Smooth muscle cell (in vitro differentiated cells): Measurements from ENCODE around the gene NDFIP1. TPM values are rescaled to one million over a fixed set of nuclear protein-coding genes. Genes with fewer than 3 reads are reported as not detected.
A peak's percentile ranks its signal among the peaks of the same experiment; 100 is the strongest.

Experiments
- DNase-seq: peaks from one replicate; lab custom pipeline; 2025; ENCODE audit not compliant: unreplicated experiment; lab: John Stamatoyannopoulos, UW
- H2AFZ ChIP-seq: fragments of 200-600 bp; sonication (generic); 2 replicates; pipeline ENCODE4 v1.6.0; 2016; ENCODE audit warnings: antibody characterized with exemption, low read depth, mild to moderate bottlenecking
- H3F3A ChIP-seq: fragments of 200-600 bp; sonication (generic); 2 replicates; pipeline ENCODE4 v1.6.0; 2017; ENCODE audit warnings: antibody characterized with exemption, low read depth
- H3K27ac ChIP-seq: fragments of 200-600 bp; sonication (generic); 2 replicates; pipeline ENCODE4 v1.5.1; 2016; ENCODE audit warnings: low read depth, mild to moderate bottlenecking
- H3K27me3 ChIP-seq: fragments of 200-600 bp; sonication (generic); 2 replicates; pipeline ENCODE4 v1.6.1; 2016; ENCODE audit warnings: low read depth, mild to moderate bottlenecking
- H3K36me3 ChIP-seq: fragments of 200-600 bp; sonication (generic); 2 replicates; pipeline ENCODE4 v1.5.1; 2016; ENCODE audit warnings: low read depth
- H3K4me1 ChIP-seq: fragments of 200-600 bp; sonication (generic); 2 replicates; pipeline ENCODE4 v1.5.1; 2016; ENCODE audit warnings: low read depth
- H3K4me2 ChIP-seq: fragments of 200-600 bp; sonication (generic); 2 replicates; pipeline ENCODE4 v1.6.0; 2016; ENCODE audit warnings: mild to moderate bottlenecking
- H3K4me3 ChIP-seq: fragments of 200-600 bp; sonication (generic); 2 replicates; pipeline ENCODE4 v1.5.1; 2016; ENCODE audit warnings: mild to moderate bottlenecking
- H3K79me2 ChIP-seq: fragments of 200-600 bp; sonication (generic); 2 replicates; pipeline ENCODE4 v1.6.0; 2016; ENCODE audit warnings: low read depth, mild to moderate bottlenecking
- H3K9ac ChIP-seq: fragments of 200-600 bp; sonication (generic); 2 replicates; pipeline ENCODE4 v1.6.0; 2016; ENCODE audit warnings: low read depth
- H3K9me3 ChIP-seq: fragments of 200-600 bp; sonication (generic); replicated peaks from 2 replicates; pipeline ENCODE4 v1.5.1; 2016; ENCODE audit warnings: low read depth
- H4K20me1 ChIP-seq: fragments of 200-600 bp; sonication (generic); 2 replicates; pipeline ENCODE4 v1.6.0; 2016; ENCODE audit warnings: low read depth
- CTCF ChIP-seq: fragments of 200-600 bp; sonication (generic); IDR thresholded peaks from 2 replicates; pipeline ENCODE4 v1.5.1; 2017; ENCODE audit warnings: borderline replicate concordance, mild to moderate bottlenecking, antibody characterized with exemption; ENCODE audit not compliant: insufficient read depth, poor library complexity, severe bottlenecking
- WGBS: methylation state at CpG from one replicate; pipeline ENCODE4 v1.1.7; 2016; ENCODE audit warnings: low lambda C conversion rate; 5-methylcytosine and 5-hydroxymethylcytosine counted together
- polyA plus RNA-seq: library from polyadenylated mRNA; unstranded; fragments of >200 nt; fragmentation: Nextera tagmentation; extraction: Ambion mirVana; gene quantifications from 2 replicates; pipeline ENCODE4 v1.2.1, GENCODE V29; 2016
- total RNA-seq: library from RNA; depleted of rRNA; stranded (reverse); fragments of >200 nt; gene quantifications from 2 replicates; pipeline ENCODE4 v1.2.3, GENCODE V29; 2014

NDFIP1 gene
- total and polyA plus RNA-seq, 2 experiments from 2014 or later: 44.5 to 71.6 TPM

- Histone ChIP-seq H3K4me2 (no peak overlapping the region), H4K20me1 (no peaks in the 10 kb centered on the region), H3K27ac (no peak overlapping the region), H3K4me3 (no peak overlapping the region), H3K79me2 (no peaks in the 10 kb centered on the region), H3K4me1 (peaks cover 6% of the 10 kb centered on the region), H3K27me3 (no peaks in the 10 kb centered on the region), H3K36me3 (no peaks in the 10 kb centered on the region), H3F3A (no peaks in the 10 kb centered on the region), H2AFZ (no peak overlapping the region), H3K9ac (no peak overlapping the region), H3K9me3 (no peaks in the 10 kb centered on the region)
- TF ChIP-seq CTCF: no peak
- WGBS: 97% methylated on average over 6 of the region's 6 CpGs
- no peak for DNase-seq
These were observed 58.9 kb downstream of the NDFIP1 start for GRCh38 chr5:142167458-142167857.

- Histone ChIP-seq H3K4me2 (no peak overlapping the region), H3F3A (no peaks in the 10 kb centered on the region), H3K4me1 (peaks cover 6% of the 10 kb centered on the region), H3K9ac (no peak overlapping the region), H2AFZ (no peak overlapping the region), H3K79me2 (no peaks in the 10 kb centered on the region), H3K27ac (no peak overlapping the region), H3K27me3 (no peaks in the 10 kb centered on the region), H3K9me3 (no peaks in the 10 kb centered on the region), H4K20me1 (no peaks in the 10 kb centered on the region), H3K36me3 (no peaks in the 10 kb centered on the region), H3K4me3 (no peak overlapping the region)
- WGBS: 61% methylated on average over 3 of the region's 3 CpGs
- DNase-seq: no peak
- TF ChIP-seq CTCF: no peak
These were observed 59.8 kb downstream of the NDFIP1 start for GRCh38 chr5:142168365-142168764.

- Histone ChIP-seq H3K9me3 (no peaks in the 10 kb centered on the region), H3K9ac (no peak overlapping the region), H3K27ac (no peak overlapping the region), H3K79me2 (no peaks in the 10 kb centered on the region), H3K4me2 (no peak overlapping the region), H3K27me3 (no peaks in the 10 kb centered on the region), H3F3A (no peaks in the 10 kb centered on the region), H3K4me1 (peaks cover 6% of the 10 kb centered on the region), H4K20me1 (no peaks in the 10 kb centered on the region), H2AFZ (no peak overlapping the region), H3K4me3 (no peak overlapping the region), H3K36me3 (no peaks in the 10 kb centered on the region)
- no peak for DNase-seq
- TF ChIP-seq CTCF: no peak
- 82% methylated on average over 6 of the region's 6 CpGs for WGBS
These were observed 61.8 kb downstream of the NDFIP1 start for GRCh38 chr5:142170254-142170953.

- Histone ChIP-seq H4K20me1 (no peaks in the 10 kb centered on the region), H3K36me3 (no peaks in the 10 kb centered on the region), H2AFZ (no peak overlapping the region), H3K27me3 (no peaks in the 10 kb centered on the region), H3K79me2 (no peaks in the 10 kb centered on the region), H3F3A (no peaks in the 10 kb centered on the region), H3K4me1 (peaks cover 6% of the 10 kb centered on the region), H3K9me3 (no peaks in the 10 kb centered on the region), H3K27ac (no peak overlapping the region), H3K4me3 (no peak overlapping the region), H3K4me2 (no peak overlapping the region), H3K9ac (no peak overlapping the region)
- peak; percentile 5 for TF ChIP-seq CTCF
- no peak for DNase-seq
- 85% methylated on average over 4 of the region's 4 CpGs for WGBS
These were observed 62.7 kb downstream of the NDFIP1 start for GRCh38 chr5:142171270-142171669.
